Endodermal cell (in vitro differentiated cells): ENCODE results near the gene GFM1. TPM values are rescaled to one million over a fixed set of nuclear protein-coding genes. Genes with fewer than 3 reads are reported as not detected.

Source experiments
- DNase-seq: peaks from one replicate; pipeline ENCODE4 v3.0.0-alpha.2; 2017
- H3K27ac ChIP-seq: 2 replicates; pipeline ENCODE4 v1.5.1; 2013; ENCODE audit warnings: mild to moderate bottlenecking, low read depth, low read length, moderate library complexity
- H3K27me3 ChIP-seq: 2 replicates; pipeline ENCODE4 v1.6.1; 2013; ENCODE audit warnings: mild to moderate bottlenecking, low read length, moderate library complexity; ENCODE audit not compliant: insufficient read depth, control insufficient read depth, poor library complexity, severe bottlenecking
- H3K36me3 ChIP-seq: 2 replicates; pipeline ENCODE4 v1.7.0; 2013; ENCODE audit warnings: mild to moderate bottlenecking, low read length, moderate library complexity; ENCODE audit not compliant: control insufficient read depth, insufficient read depth
- H3K4me1 ChIP-seq: one replicate; pipeline ENCODE4 v1.7.0; 2013; ENCODE audit warnings: low read length; ENCODE audit not compliant: control insufficient read depth, insufficient read depth
- H3K4me3 ChIP-seq: 2 replicates; pipeline ENCODE4 v1.5.1; 2013; ENCODE audit warnings: mild to moderate bottlenecking, low read length, moderate library complexity
- H3K9ac ChIP-seq: 2 replicates; pipeline ENCODE4 v1.6.1; 2013; ENCODE audit warnings: mild to moderate bottlenecking, low read length, moderate library complexity; ENCODE audit not compliant: poor library complexity, severe bottlenecking; ENCODE audit errors: extremely low read depth
- H3K9me3 ChIP-seq: 2 replicates; pipeline ENCODE4 v1.6.1; 2013; ENCODE audit warnings: mild to moderate bottlenecking, low read length, moderate library complexity; ENCODE audit not compliant: control insufficient read depth
- H3K27ac Mint-ChIP-seq: 2 replicates; pipeline ENCODE4 v1.8.0; 2020; ENCODE audit warnings: mixed read lengths
- H3K27me3 Mint-ChIP-seq: 2 replicates; pipeline ENCODE4 v1.8.0; 2021; ENCODE audit warnings: mild to moderate bottlenecking, mixed read lengths; ENCODE audit not compliant: insufficient read depth
- H3K36me3 Mint-ChIP-seq: 2 replicates; pipeline ENCODE4 v1.8.0; 2020; ENCODE audit warnings: low read depth, mixed read lengths
- H3K4me1 Mint-ChIP-seq: 2 replicates; pipeline ENCODE4 v1.8.0; 2020; ENCODE audit warnings: mixed read lengths
- H3K4me3 Mint-ChIP-seq: 2 replicates; pipeline ENCODE4 v1.8.0; 2020; ENCODE audit warnings: mild to moderate bottlenecking, moderate library complexity, mixed read lengths
- H3K9me3 Mint-ChIP-seq: 2 replicates; pipeline ENCODE4 v1.8.0; 2020; ENCODE audit warnings: mild to moderate bottlenecking, mixed read lengths
- CTCF ChIP-seq: fragments of 200-600 bp; sonication (generic); conservative IDR thresholded peaks from 2 replicates; pipeline ENCODE4 v1.5.0; 2021; ENCODE audit warnings: antibody characterized with exemption, mild to moderate bottlenecking
- WGBS, 2 experiments: methylation state at CpG; one replicate each; pipeline versions ENCODE4 v1.1.5 to v1.1.7; 2013; ENCODE audit warnings: missing lambda C conversion rate in 2 of 2, mixed read lengths in 1 of 2; ENCODE audit not compliant: insufficient coverage in 1 of 2, insufficient read length in 1 of 2; 5-methylcytosine and 5-hydroxymethylcytosine counted together
- total RNA-seq, 2 donors: library from RNA; stranded (reverse); fragmentation: NEBNext Ultra II Directional in 1 of 2; extraction: Animal tissue kit (Norgen Biotek cat#: 25700) in 1 of 2; gene quantifications; 2 replicates in 1 of 2; 3 replicates in 1 of 2; pipeline ENCODE4 v1.2.1, GENCODE V29; 2021

GFM1 gene
- total RNA-seq, 2 donors from 2014 or later = 29.4 to 37.4 TPM

DNA sequence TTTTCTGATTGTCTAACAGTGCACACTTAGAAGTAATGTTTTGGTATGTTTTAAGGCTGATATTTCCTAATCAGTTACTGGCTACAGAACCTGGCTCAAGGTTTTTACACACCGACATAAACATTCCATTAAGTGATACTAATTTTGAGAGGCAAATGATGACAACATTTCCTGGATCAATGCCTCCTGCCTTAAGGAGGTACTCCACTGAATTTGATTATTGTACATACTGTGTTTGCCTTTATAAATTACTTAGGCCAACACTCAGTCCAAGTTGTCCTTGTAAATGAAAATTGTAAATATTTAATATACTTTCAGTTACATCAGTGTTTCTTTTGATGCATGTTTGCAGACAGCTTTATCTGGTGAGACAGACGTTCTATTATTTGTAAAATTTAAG is 52.3 kb downstream of the GFM1 start:
- Histone ChIP-seq H3K36me3 (peaks cover 27% of the 10 kb centered on the region), H3K4me3 (no peak overlapping the region), H3K4me1 (no peaks in the 10 kb centered on the region), H3K27me3 (no peaks in the 10 kb centered on the region), H3K9ac (no peak overlapping the region), H3K27ac (no peak overlapping the region), H3K9me3 (no peaks in the 10 kb centered on the region)
- 100% methylated on average over 1 of the region's 2 CpGs; no CpG with 5 or more reads in 1 of the 2 experiments for WGBS, 2 experiments
- Mint-ChIP-seq H3K9me3 (no peaks in the 10 kb centered on the region), H3K27me3 (no peaks in the 10 kb centered on the region), H3K4me1 (no peaks in the 10 kb centered on the region), H3K36me3 (peaks cover 22% of the 10 kb centered on the region), H3K27ac (no peak overlapping the region), H3K4me3 (no peak overlapping the region)
- no peak for DNase-seq
- TF ChIP-seq CTCF = no peak

GRCh38 chr3:158700559-158700958 is 56.2 kb downstream of the GFM1 start:
- no peaks in the 10 kb centered on the region for H3K4me1 Mint-ChIP-seq
- no peak overlapping the region for H3K27ac Mint-ChIP-seq
- DNase-seq = no peak
- Histone ChIP-seq H3K36me3 (peaks cover 6% of the 10 kb centered on the region), H3K9me3 (no peaks in the 10 kb centered on the region), H3K4me3 (no peak overlapping the region), H3K27me3 (no peaks in the 10 kb centered on the region), H3K9ac (no peak overlapping the region), H3K4me1 (no peaks in the 10 kb centered on the region), H3K27ac (no peak overlapping the region)
- TF ChIP-seq CTCF = no peak
- H3K4me3 Mint-ChIP-seq = no peak overlapping the region
- no peaks in the 10 kb centered on the region for H3K9me3 Mint-ChIP-seq
- no peaks in the 10 kb centered on the region for H3K36me3 Mint-ChIP-seq
- no peaks in the 10 kb centered on the region for H3K27me3 Mint-ChIP-seq

DNA sequence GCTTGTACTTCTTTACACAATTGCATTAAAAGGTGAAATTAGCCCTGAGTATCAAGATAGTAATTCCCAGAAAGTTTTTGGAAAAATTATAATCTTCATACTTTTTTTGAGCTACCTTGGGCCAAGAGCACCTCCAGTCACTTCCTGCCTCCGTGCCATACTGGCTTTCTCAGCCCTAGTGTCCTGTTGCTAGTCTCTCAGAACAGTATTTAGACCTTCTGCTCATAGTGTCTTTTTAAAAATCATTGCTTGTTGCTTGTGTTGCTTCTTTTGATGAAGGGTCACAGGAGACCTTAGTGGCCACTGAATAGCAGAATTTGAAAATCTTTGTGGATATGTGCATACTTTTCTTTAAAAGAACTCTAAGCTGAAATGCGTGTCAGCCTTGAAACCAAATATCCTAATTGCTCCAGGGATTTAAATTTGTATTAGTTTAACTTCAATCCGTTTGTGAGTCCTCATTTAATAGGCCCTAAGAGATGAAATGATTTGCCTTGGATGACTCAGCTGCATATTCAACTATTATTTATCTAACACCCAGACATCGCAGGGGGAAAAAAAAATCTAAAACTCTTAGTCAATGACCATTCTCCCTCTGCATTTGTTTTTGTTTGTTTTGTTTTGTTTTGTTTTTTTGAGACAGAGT is 57.2 kb downstream of the GFM1 start:
- DNase-seq = no peak
- no peaks in the 10 kb centered on the region for H3K27me3 Mint-ChIP-seq
- Histone ChIP-seq H3K4me1 (no peaks in the 10 kb centered on the region), H3K27ac (no peak overlapping the region), H3K27me3 (no peaks in the 10 kb centered on the region), H3K4me3 (no peak overlapping the region), H3K9ac (no peak overlapping the region), H3K36me3 (peaks cover 6% of the 10 kb centered on the region), H3K9me3 (no peaks in the 10 kb centered on the region)
- 94 to 100% methylated on average over 3 to 4 of the region's 4 CpGs for WGBS, 2 experiments
- no peak for TF ChIP-seq CTCF
- H3K4me1 Mint-ChIP-seq = no peaks in the 10 kb centered on the region
- H3K27ac Mint-ChIP-seq = no peak overlapping the region
- H3K9me3 Mint-ChIP-seq = no peaks in the 10 kb centered on the region
- no peaks in the 10 kb centered on the region for H3K36me3 Mint-ChIP-seq
- H3K4me3 Mint-ChIP-seq = no peak overlapping the region
